ENCODE measurements around the gene EVA1C.
A peak's percentile ranks its signal among the peaks of the same experiment; 100 is the strongest.
"Not testable (repeated sequence)": the region's sequence is repeated elsewhere in the genome, so short reads cannot be mapped to it uniquely, and the experiment has no call there.

The EVA1C gene

DNA sequence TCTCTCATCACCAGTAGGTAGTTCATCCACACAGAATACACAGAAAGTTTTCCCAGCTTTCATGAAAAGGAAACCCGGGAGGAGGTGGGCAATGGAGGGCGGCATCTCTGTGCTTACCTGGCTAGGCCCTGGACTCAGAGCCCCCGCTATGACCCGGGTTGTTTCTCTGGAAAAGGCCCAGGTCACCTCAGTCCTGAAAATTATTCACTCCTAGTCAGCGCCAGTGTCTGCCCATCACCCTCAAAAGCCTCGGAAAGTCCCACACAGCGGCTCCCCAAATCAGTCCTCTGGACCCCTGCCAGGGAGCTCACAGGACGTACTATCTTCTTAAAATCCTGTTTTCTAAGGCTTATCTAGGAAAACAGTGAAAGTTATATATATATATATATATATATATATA lies 121.6 kb downstream of the EVA1C start:
- DNase-seq: no peak

GRCh38 chr21:32535612-32536011 lies 123.1 kb downstream of the EVA1C start:
- no peak for DNase-seq

- peak; percentile 3 for DNase-seq
Measured at GRCh38 chr21:32537569-32537881, 125.0 kb downstream of the EVA1C start.

DNA sequence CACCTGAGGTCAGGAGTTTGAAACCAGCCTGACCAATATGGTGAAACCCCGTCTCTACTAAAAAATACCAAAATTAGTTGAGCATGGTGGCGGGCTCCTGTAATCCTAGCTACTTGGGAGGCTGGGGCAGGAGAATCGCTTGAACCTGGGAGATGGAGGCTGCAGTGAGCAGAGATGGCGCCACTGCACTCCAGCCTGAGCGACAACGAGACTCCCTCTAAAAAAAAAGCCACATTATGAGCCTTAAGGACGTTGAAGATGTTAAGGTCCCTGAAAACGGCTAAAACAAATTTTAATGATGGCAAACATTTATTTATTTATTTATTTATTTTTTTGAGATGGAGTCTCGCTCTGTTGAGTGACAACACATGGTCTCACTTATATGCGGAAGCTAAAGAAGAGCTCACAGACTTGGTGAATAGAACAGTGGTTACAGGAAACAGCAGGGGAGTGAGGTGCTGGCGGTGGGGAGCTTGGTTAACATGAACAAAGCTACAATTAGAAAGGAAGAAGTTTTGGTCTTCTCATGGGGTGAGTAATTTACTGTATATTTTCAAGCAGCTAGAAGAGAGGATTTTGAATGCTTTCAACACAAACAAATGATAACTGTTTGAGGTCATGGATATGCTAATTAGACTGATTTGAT lies 125.8 kb downstream of the EVA1C start:
- DNase-seq: no peak

DNA sequence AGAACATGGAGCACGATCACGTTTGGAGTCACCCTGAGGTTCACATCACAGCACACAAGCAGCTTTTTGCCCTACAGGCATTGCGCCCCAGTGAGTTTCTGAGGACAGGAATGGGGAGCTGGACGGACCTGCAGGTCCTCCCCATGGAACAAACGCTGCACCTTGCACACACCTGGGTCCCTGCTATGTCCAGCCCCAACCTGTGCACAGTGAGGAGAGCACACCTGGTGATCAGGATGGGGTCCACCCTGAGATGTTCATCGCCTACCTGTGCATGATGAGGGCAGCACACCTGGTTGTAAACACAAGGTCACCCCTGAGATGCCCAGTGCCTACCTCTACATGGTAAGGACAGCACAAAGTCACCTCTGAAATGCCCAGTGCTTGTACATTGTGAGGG lies 126.9 kb downstream of the EVA1C start:
- DNase-seq: no peak

GRCh38 chr21:32543056-32543455 lies 130.6 kb downstream of the EVA1C start:
- DNase-seq: not testable (repeated sequence)

DNA sequence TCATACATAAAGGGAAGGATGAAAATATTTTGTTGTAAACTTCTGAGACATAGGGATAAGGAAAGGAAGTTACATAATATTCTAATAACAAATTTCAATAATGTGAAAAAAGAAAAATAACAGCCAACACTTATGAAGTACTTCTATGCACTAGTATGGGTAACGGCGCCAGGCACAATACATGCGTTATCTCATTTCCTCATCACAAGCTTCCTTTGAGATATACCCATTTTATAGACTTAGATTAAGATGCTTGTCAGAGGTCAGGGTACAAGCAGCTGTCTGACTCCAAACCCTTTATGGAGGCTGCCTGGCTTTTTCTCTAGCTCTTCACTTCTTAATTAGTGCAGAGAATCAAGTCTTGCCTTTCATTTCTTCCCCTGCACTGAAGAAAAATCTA lies 131.5 kb downstream of the EVA1C start:
- no peak for DNase-seq

DNA sequence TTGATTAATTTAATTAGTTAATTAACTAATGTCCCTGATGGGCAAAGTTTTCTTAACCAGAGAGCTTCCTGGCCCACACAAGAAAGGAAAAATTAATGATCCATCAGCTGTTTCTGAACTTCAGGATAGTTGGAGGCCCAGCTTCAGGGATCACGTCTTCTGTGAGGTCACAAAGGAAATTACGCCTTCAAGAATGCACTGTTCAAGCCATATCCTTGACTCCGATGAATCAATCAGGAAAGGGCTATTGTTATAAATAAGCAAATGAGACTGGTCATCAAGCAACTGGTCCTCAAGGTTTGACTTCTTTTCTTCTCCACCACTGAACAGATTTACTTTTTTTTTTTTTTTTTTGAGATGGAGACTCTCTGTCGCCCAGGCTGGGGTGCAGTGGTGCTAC lies 132.2 kb downstream of the EVA1C start:
- no peak for DNase-seq

GRCh38 chr21:32545948-32546441 lies 133.5 kb downstream of the EVA1C start:
- no peak for DNase-seq

DNA sequence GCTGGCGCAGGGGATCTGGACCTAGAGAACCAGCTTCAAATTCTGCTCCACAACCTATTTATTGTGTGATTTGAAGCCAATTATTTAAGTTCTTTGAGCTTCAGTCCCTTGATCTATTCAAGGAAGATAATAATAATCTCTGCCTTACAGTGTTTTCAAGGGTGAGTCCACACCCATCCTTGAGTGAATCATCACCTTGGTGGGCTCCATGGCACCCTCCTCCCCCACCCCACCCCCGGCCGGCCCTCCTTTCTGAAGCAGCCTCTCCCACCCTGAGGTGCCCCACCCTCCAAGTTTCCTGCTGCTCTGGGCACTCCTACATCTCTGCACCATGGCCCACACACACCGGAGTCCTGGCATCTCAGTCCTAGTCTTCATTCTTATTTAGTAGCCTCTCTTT lies 134.5 kb downstream of the EVA1C start:
- DNase-seq: no peak

GRCh38 chr21:32548978-32549377 lies 136.5 kb downstream of the EVA1C start:
- DNase-seq: no peak

DNA sequence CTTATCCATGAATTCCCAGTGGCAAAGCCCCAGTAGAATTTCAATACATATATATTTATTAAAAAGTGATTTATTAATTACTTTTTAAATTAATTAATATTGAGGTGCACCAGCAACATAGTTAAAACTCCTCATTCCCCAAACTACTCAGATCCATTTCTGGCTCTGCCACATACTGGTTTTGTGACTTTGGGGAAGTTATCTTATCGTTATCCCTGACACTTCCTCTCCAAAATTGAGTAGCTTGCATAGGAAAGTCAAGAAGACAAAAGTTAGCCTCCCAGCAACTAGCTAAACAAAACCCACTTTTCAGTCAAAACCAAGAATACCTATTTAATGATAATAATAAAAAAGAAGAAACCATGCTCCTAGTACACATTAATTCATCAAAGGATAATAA lies 136.9 kb downstream of the EVA1C start:
- DNase-seq: no peak

GRCh38 chr21:32549886-32550285 lies 137.4 kb downstream of the EVA1C start:
- no peak for DNase-seq

- DNase-seq: no peak
Measured at GRCh38 chr21:32554832-32555638, 142.5 kb downstream of the EVA1C start.

- no peak for DNase-seq
Measured at GRCh38 chr21:32558106-32558505, 145.6 kb downstream of the EVA1C start.

- no peak for DNase-seq
Measured at GRCh38 chr21:32559006-32559610, 146.6 kb downstream of the EVA1C start.

DNA sequence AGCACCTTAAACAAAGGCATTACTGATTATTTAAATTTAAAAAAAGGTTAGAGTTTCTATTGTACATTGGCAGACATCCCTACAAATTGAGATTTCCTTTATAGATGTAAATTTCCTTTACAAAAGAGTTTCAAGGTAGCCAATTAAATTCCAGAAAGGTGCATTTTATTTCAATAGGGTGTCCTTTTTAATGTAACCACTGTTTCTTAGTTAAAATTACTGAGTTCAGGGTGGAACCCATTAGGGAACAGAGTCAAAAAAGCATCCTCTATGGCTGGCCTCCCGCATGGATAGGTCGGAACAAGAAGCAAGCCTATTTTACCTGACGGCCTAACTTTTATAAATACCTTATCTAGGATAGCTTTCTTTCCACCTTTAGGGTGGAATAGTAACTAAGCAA lies 148.4 kb downstream of the EVA1C start:
- DNase-seq: no peak

DNA sequence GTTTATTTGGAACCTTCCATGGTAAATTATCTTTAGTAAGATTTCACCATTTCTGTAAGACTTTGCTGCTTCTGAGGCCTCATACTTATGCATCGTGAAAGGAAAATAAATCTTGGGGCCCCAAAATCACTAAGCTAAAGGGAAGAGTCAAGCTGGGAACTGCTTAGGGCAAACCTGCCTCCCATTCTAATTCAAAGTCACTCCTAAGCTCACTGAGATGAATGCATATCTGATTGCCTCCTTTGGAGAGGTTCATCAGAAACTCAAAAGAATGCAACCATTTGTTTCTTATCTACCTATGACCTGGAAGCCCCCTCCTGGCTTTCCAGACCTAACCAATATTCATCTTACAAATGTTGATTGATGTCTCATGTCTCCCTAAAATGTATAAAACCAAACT lies 149.0 kb downstream of the EVA1C start:
- not testable (repeated sequence) for DNase-seq

GRCh38 chr21:32562426-32562825 lies 149.9 kb downstream of the EVA1C start:
- no peak for DNase-seq

DNA sequence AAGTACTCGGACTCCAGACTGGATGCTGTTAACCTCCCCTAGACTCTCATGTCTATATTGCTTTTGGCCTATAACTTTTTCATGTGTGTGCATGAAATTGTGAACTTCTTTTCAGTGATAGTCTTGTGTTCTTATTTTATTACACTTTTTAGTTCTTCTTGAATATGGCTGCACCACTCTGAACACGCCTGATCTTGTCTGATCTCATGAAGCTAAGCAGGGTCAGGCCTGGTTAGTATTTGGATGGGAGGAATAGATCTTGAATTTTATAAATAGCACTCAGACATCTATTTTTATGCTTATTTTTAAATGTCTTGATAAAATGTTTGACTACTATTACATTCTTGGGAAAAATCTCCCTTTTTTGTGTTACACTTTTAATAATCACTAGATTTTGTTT lies 150.4 kb downstream of the EVA1C start:
- no peak for DNase-seq
